Measurements from ENCODE around the gene LHPP. TPM values are rescaled to one million over a fixed set of nuclear protein-coding genes. Genes with fewer than 3 reads are reported as not detected.

Gene LHPP
- polyA plus RNA-seq, 6 donors from 2014 or later, result 30.5 to 89.2 (median 55.6) TPM

- DNase-seq, result no peak
- H3K4me3 Mint-ChIP-seq, result peak overlapping the region in 6 of 8 donors; percentile 18 to 69 (median 52)
- H3K4me1 Mint-ChIP-seq, result peaks cover 77 to 95% (median 86%) of the 10 kb centered on the region in 3 donors
- H3K36me3 Mint-ChIP-seq, result peaks cover 0 to 9% of the 10 kb centered on the region in 2 donors
- ATAC-seq (ENCODE audit: low read depth in 2 of 2), result no peak
- peaks cover 0 to 2% (median 0%) of the 10 kb centered on the region in 7 donors for H3K9me3 Mint-ChIP-seq
- no peaks in the 10 kb centered on the region for H3K27me3 Mint-ChIP-seq
- H3K27ac Mint-ChIP-seq, result peak overlapping the region; percentile 90 to 97 (median 94)
Observed at GRCh38 chr10:124652701-124653100, 191.1 kb downstream of the LHPP start.

- ATAC-seq (ENCODE audit: low read depth in 2 of 2) (no peak), DNase-seq (no peak)
- H3K4me3 Mint-ChIP-seq, result peak overlapping the region in 6 of 8 donors; percentile 6 to 69 (median 24)
- H3K9me3 Mint-ChIP-seq, result peaks cover 0 to 2% (median 0%) of the 10 kb centered on the region in 7 donors
- H3K36me3 Mint-ChIP-seq, result peaks cover 0 to 9% of the 10 kb centered on the region in 2 donors
- H3K27ac Mint-ChIP-seq, result peak overlapping the region; percentile 92 to 97 (median 94)
- peaks cover 76 to 95% (median 86%) of the 10 kb centered on the region in 3 donors for H3K4me1 Mint-ChIP-seq
- H3K27me3 Mint-ChIP-seq, result no peaks in the 10 kb centered on the region
Observed at GRCh38 chr10:124653311-124653710, 191.7 kb downstream of the LHPP start.

- peak overlapping the region in 5 of 6 donors; percentile 92 to 97 (median 95) for H3K27ac Mint-ChIP-seq
- peaks cover 0 to 9% of the 10 kb centered on the region in 2 donors for H3K36me3 Mint-ChIP-seq
- no peak for DNase-seq
- no peaks in the 10 kb centered on the region for H3K27me3 Mint-ChIP-seq
- peaks cover 76 to 95% (median 86%) of the 10 kb centered on the region in 3 donors for H3K4me1 Mint-ChIP-seq
- ATAC-seq (ENCODE audit: low read depth in 2 of 2), result no peak
- H3K9me3 Mint-ChIP-seq, result peaks cover 0 to 2% (median 0%) of the 10 kb centered on the region in 7 donors
- H3K4me3 Mint-ChIP-seq, result peak overlapping the region in 2 of 8 donors; percentile 20 to 39
Observed at GRCh38 chr10:124653811-124654651, 192.4 kb downstream of the LHPP start.

- ATAC-seq (ENCODE audit: low read depth in 2 of 2) (no peak), DNase-seq (no peak)
- Mint-ChIP-seq H3K9me3 (no peaks in the 10 kb centered on the region), H3K27me3 (no peaks in the 10 kb centered on the region), H3K27ac (peak overlapping the region in 5 of 6 donors; percentile 60 to 97 (median 91)), H3K4me1 (peaks cover 75 to 95% (median 86%) of the 10 kb centered on the region in 3 donors), H3K4me3 (peak overlapping the region in 3 of 8 donors; percentile 10 to 39 (median 24)), H3K36me3 (peaks cover 0 to 9% of the 10 kb centered on the region in 2 donors)
Observed at GRCh38 chr10:124654686-124655085, 193.1 kb downstream of the LHPP start.

- no peak for DNase-seq
- peaks cover 74 to 95% (median 86%) of the 10 kb centered on the region in 3 donors for H3K4me1 Mint-ChIP-seq
- ATAC-seq (ENCODE audit: low read depth in 2 of 2), result no peak
- H3K9me3 Mint-ChIP-seq, result no peaks in the 10 kb centered on the region
- H3K27ac Mint-ChIP-seq, result peak overlapping the region; percentile 86 to 97 (median 92)
- no peaks in the 10 kb centered on the region for H3K27me3 Mint-ChIP-seq
- peaks cover 0 to 9% of the 10 kb centered on the region in 2 donors for H3K36me3 Mint-ChIP-seq
- H3K4me3 Mint-ChIP-seq, result peak overlapping the region in 7 of 8 donors; percentile 4 to 78 (median 39)
Observed at GRCh38 chr10:124655191-124656112, 193.8 kb downstream of the LHPP start.

- peak overlapping the region in 3 of 8 donors; percentile 16 to 78 (median 17) for H3K4me3 Mint-ChIP-seq
- DNase-seq (no peak), ATAC-seq (ENCODE audit: low read depth in 2 of 2) (no peak)
- H3K27ac Mint-ChIP-seq, result peak overlapping the region; percentile 86 to 97 (median 92)
- peaks cover 71 to 94% (median 86%) of the 10 kb centered on the region in 3 donors for H3K4me1 Mint-ChIP-seq
- no peaks in the 10 kb centered on the region for H3K27me3 Mint-ChIP-seq
- H3K36me3 Mint-ChIP-seq, result peaks cover 0 to 9% of the 10 kb centered on the region in 2 donors
- H3K9me3 Mint-ChIP-seq, result no peaks in the 10 kb centered on the region
Observed at GRCh38 chr10:124656113-124656490, 194.5 kb downstream of the LHPP start.

GRCh38 chr10:124656541-124656940, 194.9 kb downstream of the LHPP start:
- no peaks in the 10 kb centered on the region for H3K27me3 Mint-ChIP-seq
- peak overlapping the region in 1 of 8 donors; percentile 1 for H3K4me3 Mint-ChIP-seq
- peaks cover 71 to 94% (median 86%) of the 10 kb centered on the region in 3 donors for H3K4me1 Mint-ChIP-seq
- DNase-seq (no peak), ATAC-seq (ENCODE audit: low read depth in 2 of 2) (no peak)
- peak overlapping the region in 5 of 6 donors; percentile 86 to 97 (median 91) for H3K27ac Mint-ChIP-seq
- no peaks in the 10 kb centered on the region for H3K9me3 Mint-ChIP-seq
- H3K36me3 Mint-ChIP-seq, result peaks cover 0 to 9% of the 10 kb centered on the region in 2 donors

GRCh38 chr10:124657806-124658205, 196.2 kb downstream of the LHPP start:
- H3K4me1 Mint-ChIP-seq, result peaks cover 67 to 94% (median 81%) of the 10 kb centered on the region in 3 donors
- no peaks in the 10 kb centered on the region for H3K27me3 Mint-ChIP-seq
- H3K4me3 Mint-ChIP-seq, result peak overlapping the region in 6 of 8 donors; percentile 1 to 64 (median 32)
- H3K36me3 Mint-ChIP-seq, result peaks cover 0 to 9% of the 10 kb centered on the region in 2 donors
- peak overlapping the region; percentile 91 to 96 (median 93) for H3K27ac Mint-ChIP-seq
- H3K9me3 Mint-ChIP-seq, result no peaks in the 10 kb centered on the region
- peak; percentile 72 to 78 for ATAC-seq (ENCODE audit: low read depth in 2 of 2)
- DNase-seq, result no peak

- Mint-ChIP-seq H3K4me3 (peak overlapping the region in 5 of 8 donors; percentile 15 to 64 (median 47)), H3K27ac (peak overlapping the region; percentile 91 to 96 (median 93)), H3K9me3 (no peaks in the 10 kb centered on the region), H3K27me3 (no peaks in the 10 kb centered on the region), H3K36me3 (peaks cover 0 to 9% of the 10 kb centered on the region in 2 donors), H3K4me1 (peaks cover 58 to 93% (median 72%) of the 10 kb centered on the region in 3 donors)
- DNase-seq (no peak), ATAC-seq (ENCODE audit: low read depth in 2 of 2) (no peak)
Observed at GRCh38 chr10:124658591-124659242, 197.1 kb downstream of the LHPP start.

- H3K4me3 Mint-ChIP-seq, result peak overlapping the region in 6 of 8 donors; percentile 42 to 64 (median 52)
- H3K27ac Mint-ChIP-seq, result peak overlapping the region; percentile 79 to 93 (median 92)
- peaks cover 0 to 9% of the 10 kb centered on the region in 2 donors for H3K36me3 Mint-ChIP-seq
- no peaks in the 10 kb centered on the region for H3K9me3 Mint-ChIP-seq
- no peak for DNase-seq
- no peaks in the 10 kb centered on the region for H3K27me3 Mint-ChIP-seq
- peaks cover 56 to 87% (median 72%) of the 10 kb centered on the region in 3 donors for H3K4me1 Mint-ChIP-seq
- ATAC-seq (ENCODE audit: low read depth in 2 of 2), result no peak
Observed at GRCh38 chr10:124659380-124659779, 197.8 kb downstream of the LHPP start.

- Mint-ChIP-seq H3K36me3 (peaks cover 0 to 4% of the 10 kb centered on the region in 2 donors), H3K4me1 (peaks cover 58 to 86% (median 70%) of the 10 kb centered on the region in 3 donors), H3K4me3 (peak overlapping the region in 2 of 8 donors; percentile 9 to 64), H3K9me3 (no peaks in the 10 kb centered on the region), H3K27me3 (no peaks in the 10 kb centered on the region), H3K27ac (peak overlapping the region; percentile 54 to 93 (median 88))
- DNase-seq (no peak), ATAC-seq (ENCODE audit: low read depth in 2 of 2) (no peak)
Observed at GRCh38 chr10:124660404-124661125, 198.9 kb downstream of the LHPP start.

- Mint-ChIP-seq H3K9me3 (no peaks in the 10 kb centered on the region), H3K27ac (peak overlapping the region; percentile 13 to 96 (median 82)), H3K4me1 (peaks cover 50 to 84% (median 70%) of the 10 kb centered on the region in 3 donors), H3K27me3 (no peaks in the 10 kb centered on the region), H3K36me3 (no peaks in the 10 kb centered on the region), H3K4me3 (peak overlapping the region in 2 of 8 donors; percentile 2 to 13)
- no peak for ATAC-seq (ENCODE audit: low read depth in 2 of 2)
- DNase-seq, result no peak
Observed at GRCh38 chr10:124661660-124662180, 200.1 kb downstream of the LHPP start.
